GM12878 (cell line): Measurements from ENCODE around the gene EIF4E. TPM values are rescaled to one million over a fixed set of nuclear protein-coding genes. Genes with fewer than 3 reads are reported as not detected.

Experiments
- ATAC-seq: fragments of 200-7000 bp; cut with Tn5 transposase; 3 replicates; pipeline ENCODE4 v1.9.1; 2020; ENCODE audit warnings: mild to moderate bottlenecking, moderate library complexity
- BruUV-seq: library from RNA; stranded (reverse); fragments of 400-500 nt; replicated peaks from 2 replicates; lab custom pipeline; 2021; lab: Mats Ljungman, UMichigan
- CTCF ChIA-PET: fragments of 300-600 bp; sonication (Branson Sonifier 250); formaldehyde crosslinking; extraction: SDS; loops from one replicate; lab custom pipeline; 2021; ENCODE audit warnings: inconsistent platforms; lab: Yijun Ruan, JAX
- POLR2A ChIA-PET: fragments of 350-600 bp; formaldehyde crosslinking; extraction: SDS; loops from one replicate; lab custom pipeline; 2021; ENCODE audit warnings: inconsistent platforms; lab: Charles Lee
- RAD21 ChIA-PET: fragments of 300-600 bp; sonication (Branson Sonifier 250); formaldehyde crosslinking; loops from one replicate; lab custom pipeline; 2023; ENCODE audit warnings: antibody characterized with exemption; ENCODE audit not compliant: unreplicated experiment; lab: Charles Lee
- SMC1A ChIA-PET: fragments of 300-600 bp; sonication (Branson Sonifier 250); formaldehyde crosslinking; loops from one replicate; lab custom pipeline; 2023; ENCODE audit not compliant: unreplicated experiment, uncharacterized antibody; lab: Charles Lee
- DNase-seq: peaks from one replicate; pipeline ENCODE4 v3.0.0-alpha.2; 2011; ENCODE audit warnings: low read depth, low spot score
- FAIRE-seq: peaks from 3 replicates; lab custom pipeline; 2011; peaks lifted over from hg19 to GRCh38; lab: Jason Lieb, UNC
- H2AFZ ChIP-seq: 2 replicates; pipeline ENCODE4 v1.6.0; 2011; ENCODE audit warnings: low read depth, low read length, control low read depth; ENCODE audit not compliant: control insufficient read depth
- H3K27ac ChIP-seq: 2 replicates; pipeline ENCODE4 v1.5.1; 2011; ENCODE audit warnings: control low read depth; ENCODE audit not compliant: control insufficient read depth, insufficient read depth
- H3K27me3 ChIP-seq, 2 experiments: replicated peaks in 1 of 2; 2 replicates each; pipeline versions ENCODE4 v1.6.0 to v1.6.1; 2011; ENCODE audit warnings: low read length in 1 of 2; ENCODE audit not compliant: control insufficient read depth in 2 of 2, insufficient read depth in 2 of 2
- H3K36me3 ChIP-seq, 2 experiments: 2 replicates each; pipeline ENCODE4 v1.5.1; 2011; ENCODE audit warnings: low read length in 1 of 2; ENCODE audit not compliant: control insufficient read depth in 2 of 2, insufficient read depth in 2 of 2
- H3K4me1 ChIP-seq: 2 replicates; pipeline ENCODE4 v1.6.1; 2011; ENCODE audit warnings: mild to moderate bottlenecking, low read length, moderate library complexity, mixed read lengths; ENCODE audit not compliant: control insufficient read depth, insufficient read depth
- H3K4me2 ChIP-seq: 2 replicates; pipeline ENCODE4 v1.6.0; 2011; ENCODE audit warnings: control low read depth; ENCODE audit not compliant: control insufficient read depth, insufficient read depth
- H3K4me3 ChIP-seq: fragments of 200-600 bp; sonication (generic); 2 replicates; pipeline ENCODE4 v1.5.1; 2016
- H3K79me2 ChIP-seq: 2 replicates; pipeline ENCODE4 v1.6.0; 2011; ENCODE audit warnings: low read length; ENCODE audit not compliant: control insufficient read depth, insufficient read depth
- H3K9ac ChIP-seq: 2 replicates; pipeline ENCODE4 v1.8.0; 2011; ENCODE audit warnings: low read length, control low read depth, mixed read lengths; ENCODE audit not compliant: control insufficient read depth, insufficient read depth
- H3K9me3 ChIP-seq: replicated peaks from 3 replicates; pipeline ENCODE4 v1.5.1; 2011; ENCODE audit warnings: mild to moderate bottlenecking, low read length; ENCODE audit not compliant: control insufficient read depth, insufficient read depth
- H4K20me1 ChIP-seq: 2 replicates; pipeline ENCODE4 v1.6.0; 2011; ENCODE audit not compliant: control insufficient read depth, insufficient read depth
- BRCA1 ChIP-seq: IDR thresholded peaks from 2 replicates; pipeline ENCODE4 v1.6.1; 2011; ENCODE audit warnings: low read depth, low read length, improper control_type of control experiment
- EGR1 ChIP-seq, 2 experiments: IDR thresholded peaks; 1 replicate in 1 of 2; 2 replicates in 1 of 2; pipeline ENCODE4 v1.6.1; 2011 to 2012; ENCODE audit warnings: low read depth in 2 of 2, low read length in 2 of 2, borderline replicate concordance in 1 of 2, mild to moderate bottlenecking in 1 of 2, moderate library complexity in 1 of 2
- IKZF1 ChIP-seq: fragments of 450-650 bp; conservative IDR thresholded peaks from 2 replicates; pipeline ENCODE4 v1.6.1; 2017; ENCODE audit warnings: antibody characterized with exemption, mild to moderate bottlenecking
- POLR2A ChIP-seq: IDR thresholded peaks from 2 replicates; pipeline ENCODE4 v1.6.1; 2011; ENCODE audit warnings: low read depth, mild to moderate bottlenecking, low read length
- PRDM15 ChIP-seq: fragments of 450-650 bp; formaldehyde crosslinking; IDR thresholded peaks from 2 replicates; pipeline ENCODE4 v1.4.0; 2020; ENCODE audit warnings: mild to moderate bottlenecking, moderate library complexity
- SIX5 ChIP-seq: IDR thresholded peaks from 2 replicates; pipeline ENCODE4 v1.6.1; 2011; ENCODE audit warnings: mild to moderate bottlenecking, low read depth, low read length, moderate library complexity; ENCODE audit not compliant: severe bottlenecking
- SREBF1 ChIP-seq: IDR thresholded peaks from 2 replicates; pipeline ENCODE4 v1.6.1; 2012; ENCODE audit warnings: mild to moderate bottlenecking, low read length
- SREBF2 ChIP-seq: IDR thresholded peaks from 2 replicates; pipeline ENCODE4 v1.6.1; 2012; ENCODE audit warnings: mild to moderate bottlenecking, low read length
- ZBTB4 ChIP-seq: fragments of 450-650 bp; formaldehyde crosslinking; IDR thresholded peaks from 2 replicates; pipeline ENCODE4 v1.4.0; 2022; ENCODE audit warnings: mild to moderate bottlenecking, moderate library complexity
- WGBS: methylation state at CpG from one replicate; pipeline ENCODE4 v1.1.6; 2016; ENCODE audit warnings: low lambda C conversion rate; ENCODE audit not compliant: insufficient replicate concordance, insufficient coverage; ENCODE audit errors: missing lambda C conversion rate; 5-methylcytosine and 5-hydroxymethylcytosine counted together
- in situ Hi-C: fragments of 300-500 bp; cut with MboI; formaldehyde crosslinking; loops from 9 replicates; pipeline ENCODE4 v1.14.3; 2018; ENCODE audit warnings: mixed read lengths
- intact Hi-C: fragments of 100-400 bp; cut with micrococcal nuclease; formaldehyde crosslinking; loops from one replicate; pipeline ENCODE4 v1.14.2; 2022; ENCODE audit not compliant: unreplicated experiment
- polyA plus RNA-seq, 11 experiments: library from polyadenylated mRNA; depleted of rRNA in 4 of 11; unstranded in 6 of 11; stranded (reverse) in 5 of 11; fragments of >200 nt; fragmentation: Nextera tagmentation in 4 of 11; fragmentation: Illumina TruSeq in 1 of 11; extraction: Ambion mirVana in 4 of 11; extraction: Trizol in 1 of 11; gene quantifications; 1 replicate in 1 of 11; 2 replicates in 10 of 11; pipeline versions ENCODE4 v1.2.1 to v1.2.3, GENCODE V29; 2011 to 2016; ENCODE audit warnings: inconsistent platforms in 2 of 11, missing spikeins in 2 of 11, low read depth in 1 of 11
- total RNA-seq, 4 experiments: library from RNA; depleted of rRNA in 3 of 4; stranded (reverse); fragments of >200 nt in 3 of 4; fragmentation: Illumina TruSeq in 1 of 4; extraction: Trizol in 1 of 4; gene quantifications; 2 replicates each; pipeline versions ENCODE4 v1.2.1 to v1.2.3, GENCODE V29; 2013 to 2021
- TF ChIP-seq, protein P1 (sequence below): fragments of 450-650 bp; IDR thresholded peaks from 2 replicates; pipeline ENCODE4 v1.6.1; 2017; ENCODE audit warnings: low read depth, mild to moderate bottlenecking, moderate library complexity

Gene EIF4E
- total and polyA plus RNA-seq, 10 of the 15 experiments (the other 5 are each of a cell fraction or from before 2014, with no cell fraction given): 104 to 372 (median 163) TPM

GRCh38 chr4:98838531-98838930 lies 90.4 kb downstream of the EIF4E start (continued):
- no peak for TF ChIP-seq ZBTB4 (CRISPR knock-in tag)
- TF ChIP-seq SIX5: no peak
- no peak for TF ChIP-seq IKZF1

- intact Hi-C loops: no loop called here
Observed at GRCh38 chr4:98833384-98833783, 95.5 kb downstream of the EIF4E start.

More at GRCh38 chr4:98833384-98833783, 95.5 kb downstream of the EIF4E start:
- TF ChIP-seq, protein P1, sequence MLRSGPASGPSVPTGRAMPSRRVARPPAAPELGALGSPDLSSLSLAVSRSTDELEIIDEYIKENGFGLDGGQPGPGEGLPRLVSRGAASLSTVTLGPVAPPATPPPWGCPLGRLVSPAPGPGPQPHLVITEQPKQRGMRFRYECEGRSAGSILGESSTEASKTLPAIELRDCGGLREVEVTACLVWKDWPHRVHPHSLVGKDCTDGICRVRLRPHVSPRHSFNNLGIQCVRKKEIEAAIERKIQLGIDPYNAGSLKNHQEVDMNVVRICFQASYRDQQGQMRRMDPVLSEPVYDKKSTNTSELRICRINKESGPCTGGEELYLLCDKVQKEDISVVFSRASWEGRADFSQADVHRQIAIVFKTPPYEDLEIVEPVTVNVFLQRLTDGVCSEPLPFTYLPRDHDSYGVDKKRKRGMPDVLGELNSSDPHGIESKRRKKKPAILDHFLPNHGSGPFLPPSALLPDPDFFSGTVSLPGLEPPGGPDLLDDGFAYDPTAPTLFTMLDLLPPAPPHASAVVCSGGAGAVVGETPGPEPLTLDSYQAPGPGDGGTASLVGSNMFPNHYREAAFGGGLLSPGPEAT: no peak
- TF ChIP-seq POLR2A: no peak
- TF ChIP-seq SREBF2: no peak
- TF ChIP-seq SREBF1: no peak
- no peak for TF ChIP-seq PRDM15
- TF ChIP-seq EGR1 (IDR thresholded peaks at IDR 0.05; ENCODE audit: borderline replicate concordance in 1 of 2, low read depth in 2 of 2, low read length in 2 of 2): no peak
- TF ChIP-seq BRCA1: no peak
- TF ChIP-seq, all 136 proteins: peak for 0
- no TSS peak for BruUV-seq
- H3K36me3 ChIP-seq: no peaks in the 10 kb centered on the region
- in situ Hi-C loops: no loop called here
- RAD21 ChIA-PET: no interaction called here
- no peaks in the 10 kb centered on the region for H3K79me2 ChIP-seq
- FAIRE-seq (no peak), ATAC-seq (no peak), DNase-seq (no peak)
- H3K4me2 ChIP-seq: no peak overlapping the region
- CTCF ChIA-PET: interaction anchor here (0.7 kb wide), 1 partner anchor 39 kb away, joined by 3 read pairs; no protein-coding TSS in a partner anchor
- WGBS: 0% methylated on average over 1 of the region's 1 CpG
- no peak overlapping the region for H3K27ac ChIP-seq
- SMC1A ChIA-PET: no interaction called here
- H3K27me3 ChIP-seq: no peaks in the 10 kb centered on the region
- POLR2A ChIA-PET: no interaction called here
- no peak overlapping the region for H3K4me3 ChIP-seq
- H3K4me1 ChIP-seq: no peaks in the 10 kb centered on the region
- H3K9ac ChIP-seq: no peak overlapping the region
- H4K20me1 ChIP-seq: no peaks in the 10 kb centered on the region
- H2AFZ ChIP-seq: no peak overlapping the region
- H3K9me3 ChIP-seq: no peaks in the 10 kb centered on the region
